GM19240 (cell line): ENCODE measurements around the gene FNBP1.
"Not testable (repeated sequence)": the region's sequence is repeated elsewhere in the genome, so short reads cannot be mapped to it uniquely, and the experiment has no call there.

ENCODE experiments used
- DNase-seq: peaks from one replicate; pipeline ENCODE4 v3.0.0; 2011; ENCODE audit warnings: low spot score; ENCODE audit not compliant: insufficient read length

Gene FNBP1

DNA sequence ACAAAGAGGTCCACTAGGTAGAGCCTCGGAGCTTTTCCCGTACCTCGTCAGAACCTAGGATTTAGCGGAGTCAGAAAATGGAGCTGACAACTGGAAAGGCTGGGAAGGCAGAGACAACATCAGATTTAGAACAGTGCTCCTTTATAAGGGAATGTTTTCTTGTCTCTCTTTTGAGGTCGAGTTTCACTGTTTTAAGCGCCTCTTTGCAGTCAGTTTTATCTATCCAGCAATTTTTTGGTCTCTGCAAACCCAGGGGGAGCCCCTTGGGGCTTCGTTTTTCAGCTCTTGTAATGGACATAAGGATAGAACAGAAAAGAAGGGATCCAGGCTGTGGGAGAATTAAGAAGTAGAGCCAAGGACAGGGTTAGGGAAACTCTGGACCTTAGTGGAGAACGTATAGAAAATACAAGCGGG lies 80.5 kb downstream of the FNBP1 start:
- DNase-seq = no peak

GRCh38 chr9:129958796-129959195 lies 84.2 kb downstream of the FNBP1 start:
- no peak for DNase-seq

DNA sequence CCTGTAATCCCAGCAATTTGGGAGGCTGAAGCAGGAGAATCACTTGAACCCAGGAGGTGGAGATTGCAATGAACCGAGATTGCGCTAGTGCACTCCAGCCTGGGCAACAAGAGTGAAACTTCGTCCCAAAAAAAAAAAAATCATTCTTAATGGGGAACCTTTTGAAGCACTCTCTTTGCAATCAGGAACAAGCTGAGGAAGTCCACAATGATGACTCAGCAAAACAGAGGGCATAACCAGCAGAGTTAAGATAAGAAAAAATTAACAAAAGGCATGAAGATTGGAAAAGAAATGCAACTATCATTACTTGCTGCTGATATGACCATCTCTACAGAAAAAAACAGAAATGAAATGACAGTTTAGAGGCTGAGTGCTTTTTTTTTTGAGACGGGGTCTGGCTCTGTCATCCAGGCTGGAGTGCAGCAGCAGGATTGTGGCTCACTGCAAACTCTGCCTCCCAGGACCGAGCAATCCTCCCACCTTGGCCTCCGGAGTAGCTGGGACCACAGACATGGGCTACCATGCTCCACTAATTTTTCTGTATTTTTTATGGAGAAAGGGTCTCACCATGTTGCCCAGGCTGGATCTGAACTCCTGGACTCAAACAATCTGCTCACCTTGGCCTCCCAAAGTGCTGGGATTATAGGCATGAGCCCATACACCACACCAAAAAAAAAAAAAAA lies 88.0 kb downstream of the FNBP1 start:
- DNase-seq = no peak

DNA sequence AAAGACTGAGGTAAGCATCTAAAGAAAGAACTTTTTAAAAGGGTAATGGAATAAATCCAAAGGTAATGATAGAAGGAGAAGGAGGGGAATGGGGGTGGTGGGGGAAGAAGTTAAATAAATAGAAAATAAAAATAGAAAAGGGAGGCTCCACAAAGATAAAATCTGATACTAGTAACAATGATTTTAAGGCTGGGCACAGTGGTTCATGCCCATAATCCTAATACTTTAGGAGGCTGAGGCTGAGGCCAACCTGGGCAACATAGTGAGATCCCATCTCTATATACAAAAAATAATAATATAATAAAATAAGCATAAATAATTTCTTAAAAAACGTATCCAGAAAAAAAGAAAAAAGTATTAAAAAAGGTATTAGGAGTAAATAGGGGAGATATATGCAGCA lies 89.3 kb downstream of the FNBP1 start:
- DNase-seq = no peak

- no peak for DNase-seq
Observed at GRCh38 chr9:129952337-129952736, 90.7 kb downstream of the FNBP1 start.

DNA sequence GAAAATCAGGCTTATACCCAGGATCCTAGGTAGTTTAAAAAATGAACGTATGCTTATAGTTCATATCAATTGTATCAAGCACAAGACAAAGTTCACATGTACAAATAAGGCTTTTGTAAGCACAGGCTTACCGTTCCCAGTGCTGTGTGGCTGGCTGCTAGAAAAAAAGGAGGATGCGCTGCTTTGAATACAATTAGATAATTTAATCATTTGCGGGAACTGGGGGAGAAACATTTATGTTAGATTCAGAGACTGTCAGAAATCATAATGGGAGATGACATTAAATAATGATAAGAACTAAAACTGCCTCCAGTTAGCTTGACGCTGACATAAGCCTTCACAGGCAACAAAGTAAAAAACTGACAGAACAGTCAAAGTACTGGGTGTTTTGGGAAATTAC lies 93.2 kb downstream of the FNBP1 start:
- no peak for DNase-seq

- not testable (repeated sequence) for DNase-seq
Observed at GRCh38 chr9:129948626-129949025, 94.4 kb downstream of the FNBP1 start.

GRCh38 chr9:129946246-129946995 lies 96.6 kb downstream of the FNBP1 start:
- no peak for DNase-seq

- DNase-seq = no peak
Observed at GRCh38 chr9:129945314-129945713, 97.7 kb downstream of the FNBP1 start.

DNA sequence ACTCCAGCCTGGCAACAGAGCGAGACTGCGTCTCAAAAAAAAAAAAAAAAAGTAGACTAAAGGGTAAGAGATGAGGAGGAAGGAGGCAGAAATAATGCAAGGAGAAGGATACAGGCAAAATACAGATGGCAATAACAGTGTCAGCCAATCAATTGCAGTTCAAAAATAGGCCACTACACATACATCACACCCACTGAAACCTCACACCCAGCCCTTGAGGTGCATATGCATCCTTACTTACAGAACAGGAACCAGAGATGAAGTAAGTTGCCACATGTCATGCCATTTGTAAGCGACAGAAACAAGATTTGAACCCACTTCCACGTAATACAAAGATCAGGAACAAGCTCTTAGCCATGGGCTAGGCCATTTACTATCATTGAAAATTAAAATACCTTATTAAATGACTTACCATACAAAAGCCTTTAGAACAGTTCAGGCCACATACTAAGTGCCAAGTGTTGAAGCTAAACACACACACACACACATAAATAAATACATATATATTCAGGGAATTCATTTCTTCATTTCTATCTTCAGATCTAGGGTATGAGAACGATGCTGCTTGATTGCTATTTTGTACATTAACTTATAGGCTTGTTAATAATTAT lies 98.4 kb downstream of the FNBP1 start:
- DNase-seq = no peak

GRCh38 chr9:129939431-129939830 lies 103.6 kb downstream of the FNBP1 start:
- no peak for DNase-seq

- DNase-seq = no peak
Observed at GRCh38 chr9:129938291-129938979, 104.6 kb downstream of the FNBP1 start.

DNA sequence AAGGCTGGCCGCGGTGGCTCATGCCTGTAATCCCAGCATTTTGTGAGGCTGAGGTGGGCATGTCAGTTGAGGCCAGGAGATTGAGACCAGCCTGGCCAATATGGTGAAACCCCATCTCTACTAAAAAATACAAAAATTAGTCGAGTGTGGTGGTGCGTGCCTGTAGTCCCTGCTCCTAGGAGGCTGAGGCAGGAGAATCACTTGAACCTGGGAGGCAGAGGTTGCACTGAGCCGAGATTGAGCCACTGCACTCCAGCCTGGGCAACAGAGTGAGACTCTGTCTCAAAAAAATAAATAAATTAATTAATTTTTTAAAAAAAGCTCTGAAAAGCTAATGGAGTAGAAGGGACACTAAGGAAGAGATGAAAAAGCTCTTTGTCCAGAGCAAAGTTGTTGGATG lies 105.1 kb downstream of the FNBP1 start:
- not testable (repeated sequence) for DNase-seq

GRCh38 chr9:129936222-129936621 lies 106.8 kb downstream of the FNBP1 start:
- DNase-seq = no peak

DNA sequence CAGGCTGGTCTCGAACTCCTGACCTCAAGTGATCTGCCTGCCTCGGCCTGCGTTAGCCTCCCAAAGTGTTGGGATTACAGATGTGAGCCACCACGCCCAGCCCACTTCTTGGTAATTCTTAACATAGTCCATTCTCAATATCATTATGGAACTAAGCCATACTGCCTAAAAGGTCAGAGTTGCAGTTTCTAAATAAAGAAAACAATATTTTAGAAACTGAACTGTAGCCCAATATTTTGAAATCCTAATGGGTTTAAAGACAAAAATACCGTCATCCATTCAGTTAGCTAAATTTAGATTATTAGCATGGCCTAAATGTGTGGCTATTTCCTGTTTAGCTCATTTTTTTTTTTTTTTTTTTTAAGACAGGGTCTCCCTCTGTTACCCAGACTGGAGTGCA lies 108.2 kb downstream of the FNBP1 start:
- DNase-seq = no peak

- DNase-seq = no peak
Observed at GRCh38 chr9:129934041-129934591, 108.9 kb downstream of the FNBP1 start.

GRCh38 chr9:129933185-129934040 lies 109.6 kb downstream of the FNBP1 start:
- no peak for DNase-seq

GRCh38 chr9:129932303-129933151 lies 110.5 kb downstream of the FNBP1 start:
- DNase-seq = no peak

- no peak for DNase-seq
Observed at GRCh38 chr9:129930743-129931142, 112.2 kb downstream of the FNBP1 start.
